HG03175 (cell line): ENCODE data around the gene RPL7A.
A peak's percentile ranks its signal among the peaks of the same experiment; 100 is the strongest.

Source experiments
- ATAC-seq: cut with Tn5 transposase; IDR thresholded peaks from one replicate; pipeline ENCODE4 v1.9.1; 2021; ENCODE audit warnings: mild to moderate bottlenecking, moderate library complexity; ENCODE audit not compliant: unreplicated experiment

The RPL7A gene

GRCh38 chr9:133346021-133346785, 1.8 kb upstream of the RPL7A start:
- ATAC-seq: no peak

- peak; percentile 48 for ATAC-seq
These were observed 468 bp upstream of the RPL7A start for GRCh38 chr9:133347515-133347984.

GRCh38 chr9:133348718-133349573, 928 bp downstream of the RPL7A start:
- no peak for ATAC-seq

- ATAC-seq: no peak
These were observed 2.1 kb downstream of the RPL7A start for GRCh38 chr9:133349965-133350616.

GRCh38 chr9:133351526-133351907, 3.5 kb downstream of the RPL7A start:
- ATAC-seq: no peak

- no peak for ATAC-seq
These were observed 4.1 kb downstream of the RPL7A start for GRCh38 chr9:133351908-133352634.

GRCh38 chr9:133352635-133353340, 4.8 kb downstream of the RPL7A start:
- ATAC-seq: no peak

- ATAC-seq: no peak
These were observed 5.5 kb downstream of the RPL7A start for GRCh38 chr9:133353548-133353947.

- ATAC-seq: no peak
These were observed 6.7 kb downstream of the RPL7A start for GRCh38 chr9:133354766-133355165.

GRCh38 chr9:133355881-133356357, 7.9 kb downstream of the RPL7A start:
- ATAC-seq: peak; percentile 35

GRCh38 chr9:133356391-133357091, 8.5 kb downstream of the RPL7A start, which contains the start of the genes SURF1 and SURF2:
TSS of gene SURF1 (minus strand) at chr9:133356487. CDS start at chr9:133356453, 34 bp downstream.
TSS of gene SURF2 (plus strand) at chr9:133356550. CDS start at chr9:133356593, 43 bp downstream.
- peak; percentile 77 for ATAC-seq

GRCh38 chr9:133357656-133358055, 9.6 kb downstream of the RPL7A start:
- no peak for ATAC-seq

GRCh38 chr9:133359399-133360175, 11.6 kb downstream of the RPL7A start:
- ATAC-seq: no peak

GRCh38 chr9:133360400-133361393, 12.7 kb downstream of the RPL7A start:
- no peak for ATAC-seq

GRCh38 chr9:133361507-133362092, 13.6 kb downstream of the RPL7A start:
- no peak for ATAC-seq

GRCh38 chr9:133362359-133363044, 14.5 kb downstream of the RPL7A start:
- no peak for ATAC-seq
